Bronchial epithelial cell (primary cell): ENCODE results near the gene TNK2. TPM values are rescaled to one million over a fixed set of nuclear protein-coding genes. Genes with fewer than 3 reads are reported as not detected.
A peak's percentile ranks its signal among the peaks of the same experiment; 100 is the strongest.

Source experiments
- DNase-seq: peaks from one replicate; pipeline ENCODE4 v3.0.0-alpha.2; 2010; ENCODE audit warnings: low read depth
- FAIRE-seq: peaks from 2 replicates; lab custom pipeline; 2011; peaks lifted over from hg19 to GRCh38; lab: Jason Lieb, UNC
- H3K27me3 ChIP-seq: 2 replicates; pipeline ENCODE4 v1.5.1; 2011; ENCODE audit warnings: low read length; ENCODE audit not compliant: control insufficient read depth, insufficient read depth
- H3K36me3 ChIP-seq: 2 replicates; pipeline ENCODE4 v1.5.1; 2011; ENCODE audit warnings: low read length; ENCODE audit not compliant: control insufficient read depth, insufficient read depth
- H3K4me3 ChIP-seq: 2 replicates; pipeline ENCODE4 v1.5.1; 2011; ENCODE audit warnings: mild to moderate bottlenecking, low read depth, low read length, control low read depth
- total RNA-seq: library from RNA; depleted of rRNA; stranded (reverse); fragments of >200 nt; gene quantifications from 2 replicates; pipeline ENCODE4 v1.2.1, GENCODE V29; 2014
- TF ChIP-seq, protein P1 (sequence below): IDR thresholded peaks from 2 replicates; pipeline ENCODE4 v1.5.1; 2011; ENCODE audit warnings: mild to moderate bottlenecking, moderate library complexity, low read length, control low read depth, inconsistent platforms; ENCODE audit not compliant: insufficient read depth, severe bottlenecking

TNK2 gene
- total RNA-seq, 1 donor from 2014 or later = 6.3 TPM

DNA sequence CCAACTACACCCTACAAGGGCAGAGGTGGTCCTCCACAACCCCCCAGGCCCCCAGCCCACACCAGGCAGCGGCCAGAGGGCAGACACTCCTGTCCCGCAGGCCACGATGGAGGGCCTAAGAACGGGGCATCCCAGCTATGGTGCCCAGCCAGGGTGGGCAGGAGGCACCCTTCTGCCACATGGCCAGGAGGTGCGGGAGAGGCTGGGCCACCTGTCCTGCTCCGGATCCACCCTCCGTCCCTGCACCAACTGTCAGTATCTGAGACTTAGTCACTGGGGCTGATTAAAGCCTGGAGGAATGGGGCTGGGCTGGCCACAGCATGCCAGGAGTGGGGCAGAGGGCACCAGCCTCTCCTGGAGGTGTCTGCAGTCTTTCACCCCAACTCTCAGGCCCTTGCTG lies 37.9 kb downstream of the TNK2 start:
- peak; percentile 60 for FAIRE-seq
- DNase-seq = peak; percentile 62
- Histone ChIP-seq H3K27me3 (no peaks in the 10 kb centered on the region), H3K4me3 (no peak overlapping the region), H3K36me3 (peaks cover 34% of the 10 kb centered on the region)
- TF ChIP-seq, protein P1, sequence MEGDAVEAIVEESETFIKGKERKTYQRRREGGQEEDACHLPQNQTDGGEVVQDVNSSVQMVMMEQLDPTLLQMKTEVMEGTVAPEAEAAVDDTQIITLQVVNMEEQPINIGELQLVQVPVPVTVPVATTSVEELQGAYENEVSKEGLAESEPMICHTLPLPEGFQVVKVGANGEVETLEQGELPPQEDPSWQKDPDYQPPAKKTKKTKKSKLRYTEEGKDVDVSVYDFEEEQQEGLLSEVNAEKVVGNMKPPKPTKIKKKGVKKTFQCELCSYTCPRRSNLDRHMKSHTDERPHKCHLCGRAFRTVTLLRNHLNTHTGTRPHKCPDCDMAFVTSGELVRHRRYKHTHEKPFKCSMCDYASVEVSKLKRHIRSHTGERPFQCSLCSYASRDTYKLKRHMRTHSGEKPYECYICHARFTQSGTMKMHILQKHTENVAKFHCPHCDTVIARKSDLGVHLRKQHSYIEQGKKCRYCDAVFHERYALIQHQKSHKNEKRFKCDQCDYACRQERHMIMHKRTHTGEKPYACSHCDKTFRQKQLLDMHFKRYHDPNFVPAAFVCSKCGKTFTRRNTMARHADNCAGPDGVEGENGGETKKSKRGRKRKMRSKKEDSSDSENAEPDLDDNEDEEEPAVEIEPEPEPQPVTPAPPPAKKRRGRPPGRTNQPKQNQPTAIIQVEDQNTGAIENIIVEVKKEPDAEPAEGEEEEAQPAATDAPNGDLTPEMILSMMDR = no peak

DNA sequence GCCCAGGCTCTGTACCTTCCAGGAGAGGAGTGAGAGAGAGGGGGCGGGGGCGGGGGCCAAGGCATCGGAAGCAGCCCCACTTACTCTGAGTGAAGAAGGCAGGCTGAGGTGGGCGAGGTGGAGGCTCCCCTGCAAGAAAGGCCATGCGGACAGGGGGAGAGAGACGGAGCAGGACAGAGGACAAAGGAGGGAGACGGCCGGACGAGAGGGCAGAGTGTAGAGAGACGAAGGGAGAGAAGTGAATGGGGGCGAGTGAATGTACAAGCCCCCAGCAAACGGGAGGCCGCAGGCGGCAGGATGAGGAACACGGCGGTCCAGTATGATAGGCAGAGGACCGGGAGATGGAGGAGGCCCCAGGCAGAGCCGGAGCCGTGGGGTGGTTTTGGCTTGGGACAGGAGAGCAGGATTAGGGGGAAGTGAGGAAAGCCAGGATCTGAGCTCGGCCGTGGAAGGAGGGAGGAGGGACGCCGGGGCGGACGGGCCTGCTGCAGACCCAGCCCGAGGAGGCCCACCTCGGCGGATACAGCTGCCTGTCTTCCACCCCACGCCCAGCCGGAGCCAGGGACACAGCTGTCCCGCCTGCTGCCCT lies 38.8 kb downstream of the TNK2 start:
- Histone ChIP-seq H3K36me3 (peaks cover 34% of the 10 kb centered on the region), H3K27me3 (no peaks in the 10 kb centered on the region), H3K4me3 (no peak overlapping the region)
- FAIRE-seq (no peak), DNase-seq (no peak)
- TF ChIP-seq, protein P1 = no peak

DNA sequence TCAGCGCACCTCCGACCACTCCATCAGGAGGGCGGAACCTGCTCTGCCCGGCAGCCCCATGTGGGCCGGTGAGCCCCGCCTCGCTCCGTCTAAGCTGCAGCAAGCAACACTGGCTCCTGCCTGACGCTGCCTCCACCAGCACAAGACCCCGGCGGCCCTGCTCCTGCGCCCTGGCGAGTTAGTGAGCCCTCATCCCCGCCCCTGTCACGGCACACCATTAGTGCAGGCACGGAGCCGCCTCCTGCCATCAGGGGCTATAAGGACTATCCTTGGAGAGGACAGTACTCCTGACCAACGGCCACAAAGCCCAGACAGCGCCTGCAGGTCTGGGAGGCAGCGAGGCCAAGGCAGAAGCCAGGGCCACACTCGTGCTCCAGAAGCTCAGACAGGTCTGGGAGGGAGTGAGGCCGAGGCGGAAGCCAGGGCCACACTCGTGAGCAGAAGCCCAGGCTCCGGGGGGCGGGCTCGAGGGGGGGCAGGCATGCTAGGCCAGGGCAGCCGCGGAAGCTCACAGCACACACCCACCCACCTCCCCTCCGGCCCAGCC lies 39.4 kb downstream of the TNK2 start:
- H3K4me3 ChIP-seq = no peak overlapping the region
- no peak for FAIRE-seq
- peaks cover 32% of the 10 kb centered on the region for H3K36me3 ChIP-seq
- no peak for DNase-seq
- TF ChIP-seq, protein P1 = no peak
- H3K27me3 ChIP-seq = no peaks in the 10 kb centered on the region

DNA sequence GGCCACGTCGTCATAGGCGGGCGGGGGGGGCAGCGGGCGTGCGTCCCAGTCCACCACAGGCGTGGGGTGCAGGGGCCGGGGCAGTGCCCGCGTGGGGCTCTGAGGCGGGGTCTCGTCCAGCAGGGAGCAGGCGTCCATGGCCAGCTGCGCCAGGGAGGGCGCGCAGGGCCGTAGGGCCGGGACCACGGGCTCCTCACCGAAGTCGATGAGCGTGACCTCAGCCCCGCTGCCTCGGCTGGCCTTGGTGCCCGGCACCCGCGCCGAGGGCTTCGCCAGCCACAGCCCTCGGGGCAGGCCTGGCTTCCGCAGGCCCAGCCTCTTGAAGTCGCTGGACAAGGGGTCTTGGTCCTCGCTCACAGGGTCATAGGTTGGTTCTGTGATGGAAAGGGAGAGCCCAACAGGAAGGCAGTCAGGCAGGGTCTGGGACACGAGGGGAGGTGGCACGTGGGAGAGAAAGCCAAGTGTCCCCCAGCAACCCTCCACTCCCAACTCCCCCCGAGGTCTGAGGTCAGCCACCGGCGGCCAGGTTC lies 40.0 kb downstream of the TNK2 start:
- no peak for DNase-seq
- H3K36me3 ChIP-seq = peaks cover 32% of the 10 kb centered on the region
- H3K27me3 ChIP-seq = no peaks in the 10 kb centered on the region
- H3K4me3 ChIP-seq = no peak overlapping the region
- TF ChIP-seq, protein P1 = no peak
- FAIRE-seq = no peak

DNA sequence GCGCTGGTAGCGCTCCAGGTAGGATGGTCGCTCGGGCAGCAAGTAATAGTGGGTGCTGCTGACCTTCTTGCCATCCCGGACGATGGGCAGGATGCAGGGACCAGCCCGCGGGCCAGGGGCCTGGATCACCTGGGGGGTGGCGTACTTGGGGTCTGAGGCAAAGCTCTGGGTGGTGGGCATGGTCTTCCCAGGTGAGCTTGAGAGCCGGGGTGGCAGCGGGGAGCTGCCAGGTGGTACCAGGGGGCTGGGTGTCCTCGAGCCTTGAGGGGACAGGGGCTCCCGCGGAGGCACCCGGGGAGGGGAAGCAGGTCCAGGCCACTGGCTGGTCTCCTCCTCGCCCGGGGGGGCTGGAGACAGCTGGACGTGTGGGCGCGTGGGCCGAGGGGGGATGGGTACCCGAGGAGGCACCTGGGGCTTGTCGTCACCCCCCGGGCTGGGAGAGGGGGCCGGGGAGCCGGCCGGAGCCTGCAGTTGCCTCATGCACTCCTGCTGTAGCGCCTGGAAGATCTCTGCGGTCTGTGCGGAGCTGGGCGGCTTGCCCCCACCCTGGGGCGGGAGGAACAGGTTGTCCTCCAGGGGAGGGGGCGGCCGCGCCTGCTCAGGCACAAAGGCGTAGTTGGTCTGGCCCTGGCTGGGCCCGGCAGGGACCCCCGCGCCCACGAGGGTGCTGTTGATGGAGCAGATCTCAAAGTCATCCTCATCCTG lies 40.6 kb downstream of the TNK2 start:
- Histone ChIP-seq H3K36me3 (peaks cover 32% of the 10 kb centered on the region), H3K4me3 (no peak overlapping the region), H3K27me3 (no peaks in the 10 kb centered on the region)
- DNase-seq (no peak), FAIRE-seq (no peak)
- TF ChIP-seq, protein P1 = no peak
